Trophoblast cell (in vitro differentiated cells and primary cell): Measurements from ENCODE around the gene C1QTNF12.
A peak's percentile ranks its signal among the peaks of the same experiment; 100 is the strongest.

Source experiments
- DNase-seq, 2 donors: peaks; one replicate each; pipeline ENCODE4 v3.0.0-alpha.2; 2016
- H2AFZ ChIP-seq: 2 replicates; pipeline ENCODE4 v1.6.1; 2013; ENCODE audit warnings: low read length, moderate library complexity, mild to moderate bottlenecking; ENCODE audit not compliant: insufficient read depth, poor library complexity
- H2AK5ac ChIP-seq: 2 replicates; pipeline ENCODE4 v1.6.1; 2013; ENCODE audit warnings: mild to moderate bottlenecking, low read length
- H2BK120ac ChIP-seq: 2 replicates; pipeline ENCODE4 v1.6.1; 2013; ENCODE audit warnings: low read length, mild to moderate bottlenecking, moderate library complexity; ENCODE audit not compliant: insufficient read depth, poor library complexity
- H2BK12ac ChIP-seq: 2 replicates; pipeline ENCODE4 v1.6.1; 2013; ENCODE audit warnings: mild to moderate bottlenecking, low read length, moderate library complexity
- H2BK5ac ChIP-seq: 2 replicates; pipeline ENCODE4 v1.6.1; 2013; ENCODE audit warnings: low read length, low read depth, moderate library complexity, mild to moderate bottlenecking; ENCODE audit not compliant: poor library complexity
- H3K14ac ChIP-seq: 2 replicates; pipeline ENCODE4 v1.6.1; 2013; ENCODE audit warnings: mild to moderate bottlenecking, low read length
- H3K18ac ChIP-seq: 2 replicates; pipeline ENCODE4 v1.6.1; 2013; ENCODE audit warnings: mild to moderate bottlenecking, low read length
- H3K23ac ChIP-seq: 2 replicates; pipeline ENCODE4 v1.6.1; 2013; ENCODE audit warnings: low read length
- H3K27ac ChIP-seq: 2 replicates; pipeline ENCODE4 v1.5.1; 2013; ENCODE audit warnings: low read depth, mild to moderate bottlenecking, inconsistent platforms, low read length, moderate library complexity
- H3K27me3 ChIP-seq: 2 replicates; pipeline ENCODE4 v1.6.1; 2013; ENCODE audit warnings: inconsistent platforms, mild to moderate bottlenecking, low read length, moderate library complexity; ENCODE audit not compliant: insufficient read depth
- H3K36me3 ChIP-seq, 2 experiments: 1 replicate in 1 of 2; 2 replicates in 1 of 2; pipeline ENCODE4 v1.6.1; 2013; ENCODE audit warnings: low read length in 2 of 2, mild to moderate bottlenecking in 2 of 2, moderate library complexity in 1 of 2; ENCODE audit not compliant: insufficient read depth in 2 of 2, control insufficient read depth in 1 of 2
- H3K4ac ChIP-seq: 2 replicates; pipeline ENCODE4 v1.6.1; 2013; ENCODE audit warnings: low read depth, mild to moderate bottlenecking, low read length, moderate library complexity
- H3K4me1 ChIP-seq, 2 experiments: 1 replicate in 1 of 2; 2 replicates in 1 of 2; pipeline ENCODE4 v1.6.1; 2013; ENCODE audit warnings: low read length in 2 of 2, mild to moderate bottlenecking in 2 of 2, moderate library complexity in 1 of 2; ENCODE audit not compliant: insufficient read depth in 2 of 2, control insufficient read depth in 1 of 2
- H3K4me2 ChIP-seq: 2 replicates; pipeline ENCODE4 v1.6.1; 2013; ENCODE audit warnings: inconsistent platforms, mild to moderate bottlenecking, low read length, moderate library complexity
- H3K4me3 ChIP-seq: 2 replicates; pipeline ENCODE4 v1.5.1; 2013; ENCODE audit warnings: mild to moderate bottlenecking, low read depth, low read length, inconsistent platforms
- H3K79me1 ChIP-seq: one replicate; pipeline ENCODE4 v1.6.1; 2013; ENCODE audit warnings: low read length
- H3K79me2 ChIP-seq: 2 replicates; pipeline ENCODE4 v1.6.1; 2013; ENCODE audit warnings: low read length, mild to moderate bottlenecking; ENCODE audit not compliant: control insufficient read depth, insufficient read depth, poor library complexity
- H3K9ac ChIP-seq: 2 replicates; pipeline ENCODE4 v1.6.1; 2013; ENCODE audit warnings: mild to moderate bottlenecking, low read length
- H3K9me3 ChIP-seq: 2 replicates; pipeline ENCODE4 v1.6.1; 2013; ENCODE audit warnings: low read depth, mild to moderate bottlenecking, control low read depth, inconsistent platforms, low read length; ENCODE audit not compliant: insufficient read depth
- H4K12ac ChIP-seq: 2 replicates; pipeline ENCODE4 v1.6.1; 2013; ENCODE audit warnings: low read depth, mild to moderate bottlenecking, low read length, moderate library complexity
- H4K8ac ChIP-seq: 2 replicates; pipeline ENCODE4 v1.6.1; 2013; ENCODE audit warnings: low read depth, mild to moderate bottlenecking, low read length, moderate library complexity
- H4K91ac ChIP-seq: one replicate; pipeline ENCODE4 v1.6.1; 2013; ENCODE audit warnings: low read depth, mild to moderate bottlenecking, low read length, moderate library complexity
- WGBS: extraction: QIAGEN DNeasy Blood & Tissue Kit; methylation state at CpG from one replicate; pipeline ENCODE4 v1.1.7; 2013; ENCODE audit warnings: missing lambda C conversion rate; ENCODE audit not compliant: insufficient read length, insufficient coverage; ENCODE audit errors: extremely low coverage; 5-methylcytosine and 5-hydroxymethylcytosine counted together

C1QTNF12 gene

GRCh38 chr1:1293263-1294249 lies 47.0 kb upstream of the C1QTNF12 start:
- H3K79me2 ChIP-seq, result no peaks in the 10 kb centered on the region
- H3K14ac ChIP-seq, result no peak overlapping the region
- H3K79me1 ChIP-seq, result no peaks in the 10 kb centered on the region
- no peak overlapping the region for H3K4me2 ChIP-seq
- H2BK12ac ChIP-seq, result no peak overlapping the region
- H4K8ac ChIP-seq, result no peak overlapping the region
- H2AFZ ChIP-seq, result no peak overlapping the region
- no peaks in the 10 kb centered on the region for H3K27me3 ChIP-seq
- H2AK5ac ChIP-seq, result no peak overlapping the region
- no peaks in the 10 kb centered on the region for H3K4me1 ChIP-seq
- H3K4ac ChIP-seq, result no peak overlapping the region
- no peak overlapping the region for H3K4me3 ChIP-seq
- H4K91ac ChIP-seq, result no peak overlapping the region
- no peak overlapping the region for H2BK5ac ChIP-seq
- H2BK120ac ChIP-seq, result no peak overlapping the region
- DNase-seq, result peak in 1 of 2 donors; percentile 42
- no CpG with 5 or more reads among the region's 94 CpGs for WGBS
- peaks cover 6% of the 10 kb centered on the region for H3K9me3 ChIP-seq
- H4K12ac ChIP-seq, result no peak overlapping the region
- H3K36me3 ChIP-seq, result peaks cover 35 to 42% of the 10 kb centered on the region in 2 experiments
- H3K23ac ChIP-seq, result no peak overlapping the region
- no peak overlapping the region for H3K9ac ChIP-seq
- no peak overlapping the region for H3K18ac ChIP-seq
- H3K27ac ChIP-seq, result no peak overlapping the region

GRCh38 chr1:1292851-1293250 lies 46.3 kb upstream of the C1QTNF12 start:
- Histone ChIP-seq H3K9ac (no peak overlapping the region), H3K4me3 (no peak overlapping the region), H3K9me3 (peaks cover 8% of the 10 kb centered on the region), H2AFZ (no peak overlapping the region), H3K23ac (no peak overlapping the region), H3K4ac (no peak overlapping the region), H3K14ac (no peak overlapping the region), H3K36me3 (peaks cover 32 to 39% of the 10 kb centered on the region in 2 experiments), H2BK5ac (no peak overlapping the region), H3K4me1 (no peaks in the 10 kb centered on the region), H4K12ac (no peak overlapping the region), H3K4me2 (no peak overlapping the region), H3K79me1 (no peaks in the 10 kb centered on the region), H2BK12ac (no peak overlapping the region), H3K79me2 (no peaks in the 10 kb centered on the region), H4K8ac (no peak overlapping the region), H3K27me3 (no peaks in the 10 kb centered on the region), H2AK5ac (no peak overlapping the region), H3K27ac (no peak overlapping the region), H3K18ac (no peak overlapping the region), H2BK120ac (no peak overlapping the region), H4K91ac (no peak overlapping the region)
- WGBS, result no CpG with 5 or more reads among the region's 18 CpGs
- no peak for DNase-seq

GRCh38 chr1:1292442-1292779 lies 45.9 kb upstream of the C1QTNF12 start:
- H3K18ac ChIP-seq, result no peak overlapping the region
- H3K4ac ChIP-seq, result no peak overlapping the region
- H4K91ac ChIP-seq, result no peak overlapping the region
- H2BK120ac ChIP-seq, result no peak overlapping the region
- H3K4me3 ChIP-seq, result no peak overlapping the region
- H2BK12ac ChIP-seq, result no peak overlapping the region
- no peak overlapping the region for H4K8ac ChIP-seq
- H2BK5ac ChIP-seq, result no peak overlapping the region
- peaks cover 28 to 35% of the 10 kb centered on the region in 2 experiments for H3K36me3 ChIP-seq
- WGBS, result no CpG with 5 or more reads among the region's 9 CpGs
- no peaks in the 10 kb centered on the region for H3K4me1 ChIP-seq
- no peaks in the 10 kb centered on the region for H3K79me2 ChIP-seq
- no peak overlapping the region for H3K14ac ChIP-seq
- no peak overlapping the region for H3K4me2 ChIP-seq
- no peak overlapping the region for H3K9ac ChIP-seq
- H3K79me1 ChIP-seq, result no peaks in the 10 kb centered on the region
- H2AFZ ChIP-seq, result no peak overlapping the region
- no peaks in the 10 kb centered on the region for H3K27me3 ChIP-seq
- H2AK5ac ChIP-seq, result no peak overlapping the region
- no peak overlapping the region for H3K27ac ChIP-seq
- H3K9me3 ChIP-seq, result peaks cover 5% of the 10 kb centered on the region
- no peak for DNase-seq
- H3K23ac ChIP-seq, result no peak overlapping the region
- no peak overlapping the region for H4K12ac ChIP-seq

- Histone ChIP-seq H3K23ac (no peak overlapping the region), H2BK5ac (no peak overlapping the region), H4K12ac (no peak overlapping the region), H3K27me3 (no peaks in the 10 kb centered on the region), H2BK120ac (no peak overlapping the region), H3K9me3 (peaks cover 4% of the 10 kb centered on the region), H2AFZ (no peak overlapping the region), H4K91ac (no peak overlapping the region), H2BK12ac (no peak overlapping the region), H3K4me2 (no peak overlapping the region), H3K79me2 (no peaks in the 10 kb centered on the region), H3K4me1 (no peaks in the 10 kb centered on the region), H2AK5ac (no peak overlapping the region), H3K27ac (no peak overlapping the region), H3K18ac (no peak overlapping the region), H3K79me1 (no peaks in the 10 kb centered on the region), H3K9ac (no peak overlapping the region), H3K36me3 (peaks cover 26 to 34% of the 10 kb centered on the region in 2 experiments), H3K14ac (no peak overlapping the region), H3K4ac (no peak overlapping the region), H3K4me3 (no peak overlapping the region), H4K8ac (no peak overlapping the region)
- no CpG with 5 or more reads among the region's 45 CpGs for WGBS
- DNase-seq, result peak; percentile 76 to 84
Observed at GRCh38 chr1:1291548-1292441, 45.3 kb upstream of the C1QTNF12 start.
